ENCODE results near the gene LY86.

LY86 gene

DNA sequence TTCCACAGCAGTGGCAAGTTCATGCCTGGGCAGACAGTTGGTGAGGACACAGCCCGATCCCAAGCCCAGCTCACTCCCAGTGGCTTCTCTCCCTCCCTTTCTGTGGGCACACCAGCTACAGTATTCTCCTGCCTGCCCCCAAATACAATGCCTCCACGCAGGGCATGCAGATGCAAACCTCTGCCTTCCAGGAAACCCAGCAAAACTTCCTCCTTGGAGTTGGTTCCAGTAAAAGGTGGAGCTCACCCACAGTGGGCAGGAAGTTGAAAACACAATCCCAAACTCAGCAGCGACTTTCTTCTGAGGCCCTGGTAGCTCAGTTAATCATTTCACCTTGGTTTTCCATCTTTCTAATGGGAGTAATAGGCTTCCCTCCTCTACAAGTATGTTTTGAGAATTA, 93.7 kb downstream of the LY86 start:
- no peak for DNase-seq (ENCODE audit: low read depth in 3 of 3)

DNA sequence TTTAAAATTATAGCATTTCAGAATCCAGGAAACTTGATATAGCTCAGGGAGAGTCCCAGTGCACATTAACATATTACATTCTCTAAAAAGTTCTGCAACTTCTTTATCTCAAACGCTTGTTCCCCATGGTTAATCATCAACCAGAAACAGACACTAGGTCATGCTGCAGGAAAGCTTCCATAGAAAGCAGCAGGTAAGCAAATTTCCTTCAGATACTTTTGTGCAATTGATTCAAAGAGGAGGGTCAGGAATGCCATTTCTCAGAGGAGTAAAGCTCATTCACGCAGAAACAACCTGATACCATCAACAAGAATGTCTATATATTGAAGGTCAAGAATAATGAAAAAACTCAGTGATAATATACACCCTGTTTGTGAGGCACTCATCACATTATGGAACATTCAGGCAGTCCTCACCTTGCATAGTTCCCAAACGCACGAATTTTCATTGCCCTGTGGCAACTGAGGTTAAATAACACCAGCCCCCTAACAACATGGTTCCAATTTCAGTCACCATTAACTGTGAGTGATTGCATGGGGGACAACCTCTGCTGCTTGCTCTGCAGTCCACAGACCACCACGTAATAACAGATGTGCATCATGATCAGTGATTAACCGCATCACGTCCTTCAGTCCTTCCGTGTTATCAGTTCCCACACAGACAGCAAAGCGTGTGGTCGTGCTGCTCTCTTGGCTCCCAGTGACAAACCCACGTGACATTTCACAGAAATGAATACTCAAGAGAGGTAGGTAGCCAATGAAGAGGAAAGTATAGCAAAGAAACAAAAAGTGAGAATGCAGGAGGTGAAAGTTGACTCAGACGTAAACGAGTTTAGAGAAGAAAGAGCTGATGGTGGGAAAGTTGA, 95.7 kb downstream of the LY86 start:
- DNase-seq (ENCODE audit: low read depth in 3 of 3): no peak

DNA sequence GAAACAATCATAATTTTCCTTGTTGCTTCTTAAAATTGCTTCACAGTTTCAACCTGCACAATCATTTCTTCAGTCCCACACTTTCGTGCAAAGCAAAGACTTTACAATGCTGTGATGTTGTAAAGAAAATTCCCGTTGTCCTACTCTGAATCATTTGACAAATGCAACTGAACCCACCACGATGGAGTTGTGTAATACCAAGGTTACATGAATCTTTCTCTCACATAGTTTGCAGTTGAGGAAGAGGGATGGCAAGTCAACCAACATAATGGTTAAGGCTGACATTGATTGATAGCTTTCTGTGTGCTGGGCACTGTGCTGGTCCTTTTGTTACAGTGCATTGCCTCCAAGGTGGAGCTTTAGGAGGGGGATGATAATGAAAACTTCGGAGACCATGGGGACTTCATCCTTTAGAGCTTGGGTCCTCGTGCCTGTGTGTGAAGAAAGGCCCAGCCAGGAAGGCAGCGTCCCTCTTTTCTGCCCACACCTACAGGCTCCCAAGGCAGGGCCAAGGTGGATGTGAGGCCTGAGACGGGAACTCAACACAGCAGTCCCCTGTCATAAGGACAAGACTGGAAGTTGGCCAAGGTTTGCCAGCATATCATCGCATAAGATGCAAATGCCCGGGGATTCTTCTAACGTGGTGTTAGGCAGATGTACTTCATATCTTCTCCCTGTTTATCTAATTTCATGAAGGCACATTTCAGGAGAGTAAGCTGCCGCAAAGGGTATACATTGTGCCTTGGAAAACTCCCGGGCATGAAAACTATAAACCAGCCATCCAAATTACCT, 96.9 kb downstream of the LY86 start:
- DNase-seq (ENCODE audit: low read depth in 3 of 3): no peak

DNA sequence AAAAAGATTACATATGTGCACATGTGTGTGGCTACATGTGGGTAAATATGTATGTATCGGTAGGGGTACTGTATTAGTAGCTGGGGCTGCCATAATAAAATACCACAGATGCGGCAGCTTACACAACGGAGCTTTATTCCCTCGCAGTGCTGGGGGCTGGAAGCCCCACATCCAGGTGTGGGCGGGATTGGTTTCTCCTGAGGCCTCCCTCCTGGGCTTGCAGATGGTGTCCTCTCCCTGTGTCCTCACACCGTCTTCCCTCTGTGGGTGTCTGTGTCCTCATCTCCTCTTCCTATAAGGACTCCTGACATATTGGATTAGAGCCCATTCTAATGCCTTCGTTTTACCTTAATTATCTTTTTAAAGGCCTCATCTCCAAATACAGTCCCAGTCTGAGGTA, 97.7 kb downstream of the LY86 start:
- no peak for DNase-seq (ENCODE audit: low read depth in 3 of 3)

DNA sequence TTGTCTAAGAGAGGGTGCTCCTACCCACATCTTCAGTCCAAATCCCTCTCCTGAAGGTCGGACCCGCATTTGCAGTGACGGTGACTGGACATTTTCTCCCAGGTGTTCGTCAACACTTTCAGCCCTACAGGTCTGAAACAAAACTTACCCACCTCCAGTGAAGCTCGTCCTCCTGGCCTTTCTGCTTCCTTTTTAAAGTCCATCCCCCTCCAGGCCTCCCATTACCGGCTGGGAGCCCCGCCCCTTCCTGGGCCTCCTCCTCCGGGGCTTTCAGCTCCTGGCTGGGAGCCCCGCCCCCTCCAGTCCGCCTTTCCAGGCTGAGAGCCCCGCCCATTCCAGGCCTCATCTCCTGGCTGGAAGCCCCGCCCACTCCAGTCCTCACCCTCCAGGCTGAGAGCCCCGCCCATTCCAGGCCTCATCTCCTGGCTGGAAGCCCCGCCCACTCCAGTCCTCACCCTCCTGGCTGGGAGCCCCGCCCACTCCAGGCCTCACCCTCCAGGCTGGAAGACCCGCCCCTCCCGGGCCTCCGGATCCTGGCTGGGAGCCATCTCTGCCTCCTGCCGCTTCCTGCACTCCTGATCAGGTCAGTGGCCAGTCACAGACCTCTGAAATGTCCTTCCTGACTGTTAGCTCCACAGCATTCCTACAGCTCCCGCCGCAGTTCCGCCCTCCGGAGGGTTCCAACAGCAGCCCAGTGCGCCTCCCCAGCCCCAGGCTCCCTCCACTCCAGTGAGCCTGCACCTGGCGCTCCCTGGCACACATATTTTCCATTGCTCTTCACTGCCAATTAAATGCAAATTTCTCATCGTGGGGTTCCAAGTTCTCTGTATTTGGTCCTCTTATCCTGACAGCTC, 98.5 kb downstream of the LY86 start:
- DNase-seq (ENCODE audit: low read depth in 3 of 3): no peak

DNA sequence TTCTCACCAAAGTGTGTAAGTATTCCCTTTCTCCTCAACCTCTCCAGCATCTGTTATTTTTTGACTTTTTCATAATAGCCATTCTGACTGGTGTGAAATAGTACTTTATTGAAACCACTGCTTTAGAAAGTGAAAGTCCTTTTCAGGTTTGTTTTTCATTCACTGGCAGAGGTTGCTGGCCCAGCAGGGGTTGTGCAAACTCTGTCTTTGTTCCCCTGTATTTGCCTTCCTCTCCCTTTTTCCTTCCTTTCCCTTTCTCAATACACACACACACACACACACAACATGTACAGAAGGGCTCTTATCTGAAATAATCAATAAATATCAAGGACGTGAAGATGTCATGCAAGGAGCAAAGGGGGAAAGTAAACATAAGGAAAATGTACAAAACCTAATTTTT, 99.8 kb downstream of the LY86 start:
- DNase-seq (ENCODE audit: low read depth in 3 of 3): no peak

DNA sequence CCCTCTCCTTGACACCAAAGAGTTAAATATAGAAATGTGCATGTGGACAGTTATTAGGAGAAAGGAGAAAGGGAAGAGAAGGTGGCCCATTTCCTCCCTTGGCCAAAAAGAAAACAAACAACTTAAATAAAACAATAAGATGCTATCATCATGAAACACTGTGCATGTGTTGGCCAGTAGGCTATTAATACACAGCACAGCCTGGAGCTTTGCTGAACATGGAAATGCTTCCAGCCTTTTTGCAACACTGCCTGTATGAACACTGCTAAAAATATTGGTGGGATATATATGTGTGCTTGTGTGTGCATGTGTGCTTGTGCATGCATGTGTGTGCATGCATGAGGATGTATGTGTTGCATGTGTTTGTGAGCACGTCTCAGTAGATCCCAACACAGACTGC, 100.4 kb downstream of the LY86 start:
- DNase-seq (ENCODE audit: low read depth in 3 of 3): no peak

DNA sequence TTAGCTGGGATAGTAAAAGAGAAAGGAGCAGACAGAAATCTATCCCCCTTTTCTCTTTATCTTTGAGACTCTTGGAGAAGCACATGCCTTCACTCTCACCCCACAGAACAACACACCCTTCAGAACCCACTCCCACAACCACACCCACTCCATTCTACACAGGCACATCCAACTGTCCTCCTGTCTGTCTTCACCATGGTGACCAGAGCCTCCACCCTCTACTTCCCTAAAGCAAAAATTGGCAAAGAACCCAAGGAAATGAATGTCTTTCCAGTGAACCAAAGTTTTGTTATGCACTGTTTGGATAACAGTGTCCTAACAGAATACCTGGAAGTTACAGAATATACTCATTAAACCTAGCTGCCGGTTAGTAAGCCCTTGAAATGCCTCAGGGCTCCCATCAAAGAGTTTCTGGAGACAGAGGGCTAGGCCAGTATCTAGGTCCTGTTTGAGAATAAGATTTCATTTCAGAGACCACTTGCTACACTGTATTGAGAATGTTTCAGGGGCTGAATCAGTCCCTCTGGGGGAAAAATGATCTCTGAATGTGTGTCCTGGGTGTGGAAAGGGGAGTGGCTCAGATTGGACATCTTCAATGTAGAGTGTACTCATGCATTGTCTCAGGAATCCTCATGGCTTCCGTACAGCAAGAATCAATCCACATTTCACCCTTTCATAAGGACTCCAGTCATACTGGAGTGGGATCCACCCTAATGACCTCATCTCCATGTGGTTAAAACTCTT, 101.1 kb downstream of the LY86 start:
- DNase-seq (ENCODE audit: low read depth in 3 of 3): no peak

DNA sequence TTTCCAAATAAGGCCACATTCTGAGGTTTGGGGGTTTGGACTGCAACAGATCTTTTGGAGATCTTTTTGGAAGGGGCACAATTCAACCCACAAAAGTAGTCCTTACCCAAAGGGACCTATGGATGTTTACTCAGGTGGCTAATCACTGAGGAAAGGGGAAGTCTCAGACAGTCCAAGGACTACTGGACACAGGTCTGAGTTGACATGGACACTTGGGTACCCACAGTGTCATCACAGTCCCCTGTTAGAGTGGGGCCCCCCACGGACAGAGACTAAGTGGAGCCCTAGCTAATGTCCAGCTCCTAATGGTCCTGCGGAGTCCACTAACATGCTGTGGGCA, 101.6 kb downstream of the LY86 start:
- no peak for DNase-seq (ENCODE audit: low read depth in 3 of 3)

DNA sequence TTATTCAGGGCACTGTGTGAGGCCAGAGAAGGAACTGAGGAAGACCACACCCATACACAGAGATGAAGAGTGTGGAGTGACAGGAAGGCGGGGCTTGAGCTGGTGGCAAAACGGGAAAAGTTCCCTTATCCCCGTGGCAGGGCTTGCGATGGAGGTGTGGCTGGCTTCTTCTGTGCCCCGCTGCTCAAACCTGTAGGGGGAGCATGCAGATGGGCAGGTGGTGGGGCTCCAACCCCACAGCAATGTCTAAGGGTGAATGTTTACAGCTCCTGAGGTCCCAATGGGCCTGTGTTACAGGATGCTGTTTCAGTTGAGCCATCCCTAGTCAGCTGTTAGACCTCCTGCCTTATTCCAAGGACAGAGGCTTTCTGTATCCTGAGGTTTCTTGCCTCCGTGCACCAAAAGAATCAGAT, 105.9 kb downstream of the LY86 start:
- no peak for DNase-seq (ENCODE audit: low read depth in 3 of 3)

DNA sequence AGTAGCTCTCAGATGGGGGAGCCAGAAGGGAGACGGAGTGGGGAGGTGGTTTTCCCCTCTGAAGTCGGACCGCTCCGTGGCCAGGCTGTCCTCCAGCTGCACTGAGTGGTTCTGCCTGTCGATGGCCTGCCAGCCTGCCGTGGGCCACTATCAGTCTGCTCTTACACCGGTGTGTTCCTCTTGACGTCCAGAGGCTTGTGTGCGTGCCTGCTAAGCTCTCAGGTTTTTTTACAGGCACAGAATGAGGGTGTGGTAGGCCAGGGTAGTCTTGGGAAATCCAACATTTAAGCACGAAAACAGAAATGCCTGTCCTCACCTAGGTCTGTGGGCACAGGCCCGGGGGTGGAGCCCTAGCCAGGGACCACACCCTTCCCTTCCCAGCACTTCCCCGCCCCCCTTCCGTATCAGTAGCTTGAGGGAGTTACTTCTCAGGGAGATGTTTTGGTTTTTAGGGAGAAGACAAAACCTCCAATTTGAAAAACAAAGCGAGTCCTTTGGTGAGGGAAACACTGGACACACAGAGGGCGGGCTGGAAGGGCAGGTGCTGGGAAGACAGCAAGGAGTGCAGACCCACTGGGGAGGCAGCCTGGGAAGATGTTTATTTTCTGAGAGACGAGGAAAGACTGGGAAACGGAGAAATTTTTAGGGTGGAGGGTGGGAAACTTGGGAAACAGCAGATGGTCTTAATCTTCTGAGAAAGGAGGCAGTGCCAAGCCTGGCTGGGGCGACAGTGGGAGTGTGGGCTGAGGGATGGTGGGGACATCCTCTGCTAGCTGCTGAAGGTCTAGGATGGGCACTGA, 106.5 kb downstream of the LY86 start:
- DNase-seq (ENCODE audit: low read depth in 3 of 3): no peak

DNA sequence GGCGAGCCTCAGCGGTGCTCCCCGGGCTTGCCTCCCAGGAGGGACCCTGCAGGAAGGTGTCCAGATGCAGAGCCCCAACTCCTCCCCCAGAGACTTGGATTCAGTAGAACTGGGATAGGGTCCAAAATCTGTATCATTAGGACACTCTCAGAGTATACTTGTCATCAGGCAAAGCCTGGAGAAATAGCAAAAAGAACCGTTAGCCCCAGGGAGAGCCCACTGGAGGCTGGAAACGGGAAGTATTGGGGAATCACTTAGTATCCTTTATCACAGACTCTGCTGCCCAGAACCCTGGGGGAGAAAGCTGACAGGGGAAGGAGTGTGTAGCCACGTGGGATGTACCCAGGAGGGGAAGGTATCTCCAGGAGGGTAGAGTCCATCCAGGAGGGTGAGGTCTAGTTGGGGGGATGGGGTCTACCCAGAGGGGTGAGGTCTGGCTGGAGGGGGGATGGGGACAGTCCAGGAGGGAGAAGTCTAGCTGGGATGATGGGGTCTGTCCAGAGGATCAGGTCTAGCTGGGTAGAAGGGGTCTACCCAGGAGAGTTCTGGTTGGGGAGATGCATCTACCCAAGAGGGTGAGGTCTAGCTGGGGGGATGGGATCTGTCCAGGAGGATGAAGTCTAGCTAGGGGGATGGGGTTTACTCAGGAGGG, 107.2 kb downstream of the LY86 start:
- DNase-seq (ENCODE audit: low read depth in 3 of 3): no peak

DNA sequence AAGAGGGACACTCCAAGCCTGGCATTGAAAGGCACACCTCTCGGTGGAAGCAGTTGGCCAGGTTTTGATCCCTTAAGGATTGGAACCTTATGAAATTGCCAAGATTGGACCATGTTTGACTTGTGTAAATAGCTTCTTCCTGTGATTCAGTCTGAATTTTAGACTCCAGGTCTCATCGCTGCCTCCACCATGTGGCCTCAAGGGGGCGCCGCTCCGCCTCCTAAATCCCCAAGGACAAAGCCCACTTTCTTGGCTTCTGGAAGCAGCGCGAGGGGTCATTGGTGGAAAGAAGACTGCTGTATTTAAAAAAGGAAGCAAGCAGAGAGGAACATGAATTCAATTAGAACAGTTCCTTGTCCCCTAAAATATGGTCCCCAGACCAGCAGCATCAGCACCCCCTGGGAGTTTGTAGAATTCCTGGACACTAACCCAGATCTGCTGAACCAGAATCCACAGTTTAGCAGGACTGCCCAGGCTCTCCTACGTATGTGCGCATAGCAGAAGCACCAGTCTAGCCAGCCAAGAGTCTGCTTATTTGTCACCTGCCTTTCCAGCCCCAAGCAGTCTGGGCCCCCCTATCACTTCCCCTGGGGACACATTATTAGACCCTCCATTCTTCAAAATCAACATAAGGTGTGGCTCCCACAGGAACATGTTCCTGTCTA, 108.5 kb downstream of the LY86 start:
- DNase-seq (ENCODE audit: low read depth in 3 of 3): no peak

DNA sequence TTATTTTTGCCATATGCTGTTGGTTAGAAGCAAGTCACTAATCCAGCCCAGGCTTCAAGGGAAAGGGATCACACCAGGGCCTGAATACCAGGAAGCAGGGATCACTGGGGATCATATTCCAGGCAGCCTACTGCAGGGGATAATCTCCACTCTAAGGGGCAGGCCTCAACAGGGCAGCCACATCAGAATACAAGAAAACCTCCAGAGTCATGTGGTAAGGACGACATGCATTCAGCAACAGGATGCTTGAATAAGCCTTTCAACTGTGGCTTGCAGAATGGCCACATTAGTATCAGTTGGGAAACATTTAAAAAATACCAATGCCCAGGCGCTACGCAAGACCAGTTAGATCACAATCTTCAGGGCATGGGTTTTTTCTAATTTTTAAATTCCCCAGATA, 109.1 kb downstream of the LY86 start:
- no peak for DNase-seq (ENCODE audit: low read depth in 3 of 3)

DNA sequence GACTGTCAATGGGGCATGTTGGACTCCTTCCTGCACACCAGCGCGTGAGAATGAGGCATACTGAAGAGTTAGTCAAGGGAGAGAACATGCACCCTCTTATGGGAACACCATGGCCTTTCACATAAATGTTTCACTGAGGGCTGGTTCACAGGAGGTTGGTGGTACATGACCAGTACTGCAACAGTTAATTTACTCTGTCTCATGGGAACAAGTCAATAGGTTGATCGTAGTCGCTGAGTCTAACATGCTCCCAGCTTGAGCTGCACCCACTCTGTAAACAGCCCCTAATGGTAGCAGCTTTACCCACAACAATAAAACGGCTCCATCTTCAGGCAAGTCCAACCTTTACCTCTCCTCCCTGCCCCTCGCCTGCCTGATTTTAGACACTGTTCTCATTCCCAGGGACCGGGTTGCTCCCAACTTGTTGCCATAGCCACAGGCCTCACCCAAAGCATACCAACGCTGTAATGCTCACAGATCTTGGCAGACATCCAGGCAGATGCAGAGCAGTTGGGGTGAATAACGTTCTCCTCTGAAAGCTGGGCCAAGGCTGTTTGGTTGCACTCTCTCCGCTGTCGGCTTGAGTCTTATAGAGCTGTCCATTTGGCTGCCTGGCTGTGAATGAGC, 111.3 kb downstream of the LY86 start:
- DNase-seq (ENCODE audit: low read depth in 3 of 3): no peak

DNA sequence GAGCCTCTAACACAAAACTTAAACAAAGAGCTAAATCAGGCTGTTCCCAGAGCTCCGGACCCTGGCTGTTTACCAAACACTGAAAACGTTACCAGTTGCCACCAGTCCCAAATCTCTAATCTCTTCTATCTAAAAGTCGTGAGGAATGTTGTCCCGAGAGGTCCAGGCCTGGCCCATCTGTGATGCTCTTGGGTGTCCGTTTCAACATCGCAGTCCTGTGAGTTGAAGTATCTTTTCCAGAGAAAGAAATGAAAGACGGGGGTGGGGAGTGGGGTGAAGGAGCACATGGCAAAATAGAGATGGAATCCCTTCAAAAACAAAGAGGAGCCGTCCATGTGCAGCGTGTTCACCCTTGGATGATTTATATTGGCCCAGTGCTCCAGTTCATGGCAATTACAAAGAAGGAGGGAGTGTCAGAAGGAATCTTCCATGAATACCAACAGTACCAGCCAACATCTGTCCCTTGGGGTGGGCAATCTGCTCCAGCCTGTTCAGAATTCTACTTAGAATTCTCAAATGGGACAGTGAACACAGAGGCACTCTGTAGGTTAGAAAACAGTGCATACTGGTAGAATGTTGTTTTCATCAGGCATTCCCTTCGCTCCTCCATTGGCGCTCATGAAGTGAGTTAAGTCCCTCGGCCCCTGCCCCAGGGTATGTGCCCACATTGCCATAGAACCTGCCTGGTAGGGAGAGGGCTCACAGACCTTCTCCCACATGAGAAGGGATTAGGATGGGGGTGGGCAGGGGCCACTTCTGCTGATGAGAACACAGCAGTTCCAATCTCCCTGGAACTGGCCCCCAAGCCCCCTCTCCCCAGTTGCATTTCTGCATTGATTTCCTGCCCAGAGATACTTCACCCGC, 112.1 kb downstream of the LY86 start:
- DNase-seq (ENCODE audit: low read depth in 3 of 3): no peak

DNA sequence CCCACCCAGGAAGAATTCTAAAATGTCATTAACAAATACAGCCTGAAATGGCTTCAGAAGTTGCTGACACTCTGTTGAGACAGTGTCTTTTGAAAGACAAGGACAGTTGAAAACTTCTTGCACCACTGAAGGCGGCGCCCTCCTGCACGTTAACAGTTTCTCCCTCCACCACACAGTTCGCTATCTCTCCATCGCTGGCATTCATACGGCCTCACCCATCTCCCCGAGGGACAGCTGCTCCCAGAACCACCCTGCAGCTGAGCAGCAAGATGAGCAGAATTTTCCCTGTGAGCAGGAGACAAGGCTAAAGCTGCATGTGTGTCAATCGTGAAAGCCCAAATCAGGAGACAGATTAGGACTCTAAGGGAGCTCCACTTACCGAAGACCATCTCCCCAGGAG, 113.3 kb downstream of the LY86 start:
- no peak for DNase-seq (ENCODE audit: low read depth in 3 of 3)

DNA sequence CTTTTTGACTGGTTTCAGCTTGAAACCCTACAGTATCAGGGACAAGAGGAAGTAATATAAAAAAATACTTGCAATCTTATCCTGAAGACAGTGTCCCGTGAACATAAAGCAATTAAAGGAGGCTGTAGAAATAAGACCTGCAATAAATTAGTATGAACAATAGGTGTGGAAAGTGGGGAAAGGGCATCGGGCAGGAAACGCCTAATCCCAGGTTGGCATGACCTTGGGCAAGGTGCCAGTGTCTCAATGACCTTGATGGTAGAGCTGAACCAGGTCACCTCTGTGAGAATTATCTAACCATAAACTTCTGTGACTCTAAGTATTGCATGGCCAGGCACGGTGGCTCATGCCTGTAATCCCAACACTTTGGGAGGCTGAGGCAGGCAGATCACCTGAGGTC, 115.2 kb downstream of the LY86 start:
- no peak for DNase-seq (ENCODE audit: low read depth in 3 of 3)

Measured in stimulated activated CD4-positive, alpha-beta T cell treated with anti-CD3 and anti-CD28 coated beads, TNF-alpha, amount 100 ng/mL, for 4 hours (primary cell).